Endothelial cell (in vitro differentiated cells): ENCODE data around the gene ABHD16B. TPM values are rescaled to one million over a fixed set of nuclear protein-coding genes. Genes with fewer than 3 reads are reported as not detected.

Experiments
- DNase-seq: peaks from one replicate; pipeline ENCODE4 v3.0.0; 2021; ENCODE audit warnings: low spot score
- H3K27ac Mint-ChIP-seq: one replicate; pipeline ENCODE4 v1.8.0; 2021; ENCODE audit warnings: mixed read lengths, inconsistent platforms; ENCODE audit not compliant: unreplicated experiment
- H3K27me3 Mint-ChIP-seq: one replicate; pipeline ENCODE4 v1.8.0; 2021; ENCODE audit warnings: mild to moderate bottlenecking, moderate library complexity, mixed read lengths, inconsistent platforms; ENCODE audit not compliant: unreplicated experiment
- H3K36me3 Mint-ChIP-seq: one replicate; pipeline ENCODE4 v1.8.0; 2021; ENCODE audit warnings: mild to moderate bottlenecking, low read depth, mixed read lengths, inconsistent platforms; ENCODE audit not compliant: unreplicated experiment
- H3K4me1 Mint-ChIP-seq: one replicate; pipeline ENCODE4 v1.8.0; 2021; ENCODE audit warnings: mild to moderate bottlenecking, mixed read lengths, inconsistent platforms; ENCODE audit not compliant: unreplicated experiment
- H3K4me3 Mint-ChIP-seq: one replicate; pipeline ENCODE4 v1.8.0; 2021; ENCODE audit warnings: mild to moderate bottlenecking, mixed read lengths, inconsistent platforms; ENCODE audit not compliant: unreplicated experiment
- H3K9me3 Mint-ChIP-seq: one replicate; pipeline ENCODE4 v1.8.0; 2021; ENCODE audit warnings: mixed read lengths, inconsistent platforms; ENCODE audit not compliant: unreplicated experiment
- CTCF ChIP-seq: fragments of 200-600 bp; sonication (generic); IDR thresholded peaks from one replicate; pipeline ENCODE4 v1.5.0; 2021; ENCODE audit warnings: antibody characterized with exemption; ENCODE audit not compliant: unreplicated experiment
- total RNA-seq: library from RNA; stranded (reverse); fragmentation: NEBNext Ultra II Directional; extraction: Animal tissue kit (Norgen Biotek cat#: 25700); gene quantifications from one replicate; pipeline ENCODE4 v1.2.1, GENCODE V29; 2021; ENCODE audit not compliant: unreplicated experiment

Gene ABHD16B
- total RNA-seq, 1 donor from 2014 or later: not detected

GRCh38 chr20:63884506-63885263 is 23.4 kb downstream of the ABHD16B start:
- no peak for DNase-seq
- no peaks in the 10 kb centered on the region for H3K9me3 Mint-ChIP-seq
- peaks cover 19% of the 10 kb centered on the region for H3K36me3 Mint-ChIP-seq
- H3K27ac Mint-ChIP-seq: no peak overlapping the region
- peaks cover 3% of the 10 kb centered on the region for H3K27me3 Mint-ChIP-seq
- no peak for TF ChIP-seq CTCF
- H3K4me3 Mint-ChIP-seq: no peak overlapping the region
- H3K4me1 Mint-ChIP-seq: peaks cover 3% of the 10 kb centered on the region

- H3K36me3 Mint-ChIP-seq: peaks cover 24% of the 10 kb centered on the region
- no peak for TF ChIP-seq CTCF
- no peaks in the 10 kb centered on the region for H3K9me3 Mint-ChIP-seq
- H3K4me3 Mint-ChIP-seq: no peak overlapping the region
- H3K27me3 Mint-ChIP-seq: peaks cover 4% of the 10 kb centered on the region
- no peak overlapping the region for H3K27ac Mint-ChIP-seq
- DNase-seq: no peak
- peaks cover 3% of the 10 kb centered on the region for H3K4me1 Mint-ChIP-seq
Measured at GRCh38 chr20:63885264-63886053, 24.2 kb downstream of the ABHD16B start.

- Mint-ChIP-seq H3K4me3 (no peak overlapping the region), H3K9me3 (no peaks in the 10 kb centered on the region), H3K36me3 (peaks cover 29% of the 10 kb centered on the region), H3K27ac (no peak overlapping the region), H3K4me1 (peaks cover 3% of the 10 kb centered on the region), H3K27me3 (peaks cover 4% of the 10 kb centered on the region)
- no peak for DNase-seq
- TF ChIP-seq CTCF: no peak
Measured at GRCh38 chr20:63886054-63886419, 24.7 kb downstream of the ABHD16B start.

GRCh38 chr20:63886921-63887320 is 25.6 kb downstream of the ABHD16B start:
- Mint-ChIP-seq H3K27me3 (peaks cover 5% of the 10 kb centered on the region), H3K36me3 (peaks cover 34% of the 10 kb centered on the region), H3K4me3 (peak overlapping the region; percentile 65), H3K9me3 (no peaks in the 10 kb centered on the region), H3K27ac (peak overlapping the region; percentile 84), H3K4me1 (peaks cover 3% of the 10 kb centered on the region)
- no peak for TF ChIP-seq CTCF
- DNase-seq: no peak
